ENCODE data around the gene EIF4EBP3. TPM values are rescaled to one million over a fixed set of nuclear protein-coding genes. Genes with fewer than 3 reads are reported as not detected.

The EIF4EBP3 gene
- total RNA-seq, 1 donor from 2014 or later = 2.6 TPM

GRCh38 chr5:140546851-140547507, 483 bp upstream of the EIF4EBP3 start:
- no peak for TF ChIP-seq CTCF (IDR thresholded peaks at IDR 0.05; ENCODE audit: insufficient read depth, low read length, severe bottlenecking)
- FAIRE-seq (no peak), DNase-seq (ENCODE audit: low read depth) (no peak)
- Histone ChIP-seq H3K36me3 (ENCODE audit: control insufficient read depth, insufficient read depth, low read length) (peaks cover 23% of the 10 kb centered on the region), H3K4me3 (ENCODE audit: low read depth, low read length) (no peak overlapping the region), H3K27me3 (ENCODE audit: control insufficient read depth, insufficient read depth, low read length) (no peaks in the 10 kb centered on the region)

GRCh38 chr5:140548300-140548688, 832 bp downstream of the EIF4EBP3 start:
- TF ChIP-seq CTCF (IDR thresholded peaks at IDR 0.05; ENCODE audit: insufficient read depth, low read length, severe bottlenecking) = no peak
- FAIRE-seq = no peak
- peak overlapping the region; percentile 47 for H3K4me3 ChIP-seq (ENCODE audit: low read depth, low read length)
- DNase-seq (ENCODE audit: low read depth) = no peak
- no peaks in the 10 kb centered on the region for H3K27me3 ChIP-seq (ENCODE audit: control insufficient read depth, insufficient read depth, low read length)
- H3K36me3 ChIP-seq (ENCODE audit: control insufficient read depth, insufficient read depth, low read length) = peaks cover 22% of the 10 kb centered on the region

DNA sequence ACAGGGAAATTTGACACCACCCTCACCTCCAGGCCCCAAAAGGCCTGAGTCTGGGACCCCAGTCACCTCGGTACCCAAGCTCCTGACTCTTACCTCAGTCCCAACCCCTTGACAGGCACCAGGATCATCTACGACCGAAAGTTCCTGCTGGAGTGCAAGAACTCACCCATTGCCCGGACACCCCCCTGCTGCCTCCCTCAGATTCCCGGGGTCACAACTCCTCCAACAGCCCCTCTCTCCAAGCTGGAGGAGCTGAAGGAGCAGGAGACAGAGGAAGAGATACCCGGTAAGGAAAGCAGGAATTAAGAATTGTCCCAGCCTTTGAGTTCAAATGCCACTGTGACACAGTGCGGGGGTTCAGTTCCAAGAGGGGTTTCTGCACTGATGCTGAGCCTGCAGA, 1.3 kb downstream of the EIF4EBP3 start:
- Histone ChIP-seq H3K4me3 (ENCODE audit: low read depth, low read length) (no peak overlapping the region), H3K36me3 (ENCODE audit: control insufficient read depth, insufficient read depth, low read length) (peaks cover 22% of the 10 kb centered on the region), H3K27me3 (ENCODE audit: control insufficient read depth, insufficient read depth, low read length) (no peaks in the 10 kb centered on the region)
- no peak for TF ChIP-seq CTCF (IDR thresholded peaks at IDR 0.05; ENCODE audit: insufficient read depth, low read length, severe bottlenecking)
- FAIRE-seq (no peak), DNase-seq (ENCODE audit: low read depth) (no peak)

- no peak for TF ChIP-seq CTCF (IDR thresholded peaks at IDR 0.05; ENCODE audit: insufficient read depth, low read length, severe bottlenecking)
- DNase-seq (ENCODE audit: low read depth) = no peak
- no peaks in the 10 kb centered on the region for H3K27me3 ChIP-seq (ENCODE audit: control insufficient read depth, insufficient read depth, low read length)
- no peak for FAIRE-seq
- H3K4me3 ChIP-seq (ENCODE audit: low read depth, low read length) = no peak overlapping the region
- H3K36me3 ChIP-seq (ENCODE audit: control insufficient read depth, insufficient read depth, low read length) = peaks cover 22% of the 10 kb centered on the region
These were observed 2.0 kb downstream of the EIF4EBP3 start for GRCh38 chr5:140549237-140550144.

DNA sequence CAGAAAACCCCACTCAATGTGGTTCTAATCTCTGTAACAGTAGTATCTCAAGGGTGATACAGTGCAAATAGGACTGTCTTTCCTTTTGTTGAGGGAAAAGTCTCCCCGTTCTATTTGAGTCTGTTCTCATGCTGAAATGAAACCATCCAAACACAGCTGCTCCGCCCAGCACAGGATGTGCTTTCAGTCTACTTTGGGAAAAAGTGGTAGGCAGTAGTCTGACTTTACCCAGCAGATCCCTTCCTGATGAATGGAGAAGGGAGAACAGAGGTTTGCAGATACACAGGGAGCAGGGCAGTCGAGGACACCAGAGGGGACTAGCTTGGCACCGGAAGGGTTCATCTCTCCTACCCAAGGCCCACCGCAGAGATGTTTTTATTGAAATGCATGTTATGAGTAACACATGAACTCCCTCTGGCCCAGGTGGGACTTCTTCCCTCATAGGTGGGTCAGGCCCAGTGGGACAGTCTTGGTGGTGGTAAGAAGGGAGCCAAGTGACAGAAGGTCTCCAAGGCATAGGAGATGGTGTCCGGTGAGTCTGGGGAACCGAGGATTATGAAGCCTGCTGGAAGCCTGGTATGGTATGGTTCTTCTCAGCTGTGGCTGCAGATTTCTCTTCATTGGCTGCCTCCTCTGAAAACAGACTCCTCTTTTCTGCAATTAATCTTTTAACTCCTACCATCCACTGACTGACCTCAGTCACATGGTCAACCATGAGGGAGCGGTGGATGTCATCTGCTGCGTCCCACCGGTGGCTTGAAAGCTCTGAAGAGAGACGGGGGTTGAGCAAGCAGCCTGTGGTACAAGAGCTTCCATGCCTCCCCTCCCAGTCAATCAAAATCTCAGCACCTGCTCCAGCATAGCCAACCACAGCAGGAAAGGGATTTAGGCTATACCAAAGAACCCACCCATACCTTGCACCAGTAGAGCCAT, 3.0 kb downstream of the EIF4EBP3 start:
- no peak for DNase-seq (ENCODE audit: low read depth)
- no peak for FAIRE-seq
- Histone ChIP-seq H3K27me3 (ENCODE audit: control insufficient read depth, insufficient read depth, low read length) (no peaks in the 10 kb centered on the region), H3K36me3 (ENCODE audit: control insufficient read depth, insufficient read depth, low read length) (peaks cover 22% of the 10 kb centered on the region), H3K4me3 (ENCODE audit: low read depth, low read length) (no peak overlapping the region)
- no peak for TF ChIP-seq CTCF (IDR thresholded peaks at IDR 0.05; ENCODE audit: insufficient read depth, low read length, severe bottlenecking)

Data from bronchial epithelial cell (primary cell).